ENCODE data around the gene ACTL7A.
"Not testable (repeated sequence)": the region's sequence is repeated elsewhere in the genome, so short reads cannot be mapped to it uniquely, and the experiment has no call there.

The ACTL7A gene

DNA sequence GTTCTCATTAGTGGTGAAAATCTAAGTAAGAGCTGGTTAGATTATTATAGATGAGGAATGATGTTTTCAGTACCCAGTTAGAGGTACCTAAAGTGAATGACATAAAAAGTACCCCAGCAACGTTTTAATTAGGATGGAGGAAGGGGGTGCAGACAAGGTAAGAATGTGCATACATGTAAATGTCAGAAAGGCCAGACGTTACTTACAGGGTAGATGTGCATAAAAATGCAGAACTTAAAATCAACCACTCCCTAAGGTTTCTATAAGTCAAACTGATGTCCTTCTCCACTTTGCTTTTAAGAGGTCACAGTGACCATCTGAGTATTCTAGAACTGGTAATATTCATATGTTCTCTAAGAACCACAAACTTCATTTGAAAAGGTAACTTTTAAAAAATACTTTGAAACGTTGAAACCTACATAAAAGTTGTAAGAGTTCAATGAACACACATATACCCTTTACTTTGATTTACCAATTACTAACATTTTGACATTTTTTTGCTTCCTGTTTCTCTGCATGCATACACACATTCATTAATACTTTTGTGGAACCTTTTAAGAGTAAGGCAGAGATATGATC is 18.8 kb downstream of the ACTL7A start:
- DNase-seq (ENCODE audit: low read depth): no peak

DNA sequence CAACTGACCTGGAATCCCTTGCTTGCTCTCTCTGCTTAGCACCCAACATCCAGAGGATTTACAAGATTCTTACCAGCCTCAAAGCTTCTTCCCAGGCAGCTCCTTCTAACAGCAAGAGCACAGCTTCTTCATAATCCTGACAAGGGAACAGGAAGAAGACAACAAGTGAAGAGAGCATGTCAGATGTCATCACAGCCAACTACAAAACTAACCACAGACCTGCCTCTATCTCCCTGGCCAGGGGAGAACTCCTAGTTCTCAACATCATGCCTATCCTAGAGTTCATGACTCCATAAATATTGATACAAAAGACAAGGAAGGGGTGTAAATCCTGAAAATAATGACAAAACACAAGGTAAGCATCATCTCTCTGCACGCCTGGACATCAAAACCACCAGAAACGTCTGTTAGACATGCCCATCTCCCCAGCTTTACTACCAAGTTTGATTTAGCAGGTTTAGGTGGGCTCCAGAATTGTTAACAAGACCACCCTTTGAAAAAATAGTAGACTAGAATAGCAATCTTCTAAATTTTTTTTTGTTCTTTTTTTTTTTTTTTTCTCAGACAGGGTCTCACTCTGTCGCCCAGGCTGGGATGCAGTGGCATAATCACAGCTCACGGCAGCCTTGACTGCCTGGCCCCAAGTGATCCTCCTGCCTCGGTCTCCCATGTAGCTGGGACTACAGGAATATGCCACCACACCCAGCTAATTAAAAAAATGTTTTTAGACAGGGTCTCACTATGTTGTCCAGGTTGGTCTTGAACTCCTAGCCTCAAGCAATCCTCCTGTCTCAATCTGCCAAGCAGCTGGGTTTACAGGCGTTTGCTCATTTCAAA is 20.2 kb downstream of the ACTL7A start:
- no peak for DNase-seq (ENCODE audit: low read depth)

DNA sequence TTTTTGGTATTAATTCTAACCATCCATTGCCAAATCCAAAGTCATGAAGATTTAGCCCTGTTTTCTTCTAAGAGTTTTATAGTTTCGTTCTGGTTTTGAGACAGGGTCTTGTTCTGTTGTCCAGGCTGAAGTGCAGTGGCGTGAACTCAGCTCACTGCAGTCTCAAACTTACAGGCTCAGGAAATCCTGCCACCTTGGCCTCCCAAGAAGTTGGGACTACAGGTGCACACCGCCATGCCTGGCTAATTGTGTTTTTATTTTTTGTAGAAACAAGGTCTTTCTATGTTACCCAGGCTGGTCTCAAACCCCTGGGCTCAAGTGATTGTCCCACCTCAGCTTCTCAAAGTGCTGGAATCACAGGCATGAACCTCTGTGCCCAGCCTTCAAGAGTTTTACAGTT is 21.0 kb downstream of the ACTL7A start:
- DNase-seq (ENCODE audit: low read depth): no peak

DNA sequence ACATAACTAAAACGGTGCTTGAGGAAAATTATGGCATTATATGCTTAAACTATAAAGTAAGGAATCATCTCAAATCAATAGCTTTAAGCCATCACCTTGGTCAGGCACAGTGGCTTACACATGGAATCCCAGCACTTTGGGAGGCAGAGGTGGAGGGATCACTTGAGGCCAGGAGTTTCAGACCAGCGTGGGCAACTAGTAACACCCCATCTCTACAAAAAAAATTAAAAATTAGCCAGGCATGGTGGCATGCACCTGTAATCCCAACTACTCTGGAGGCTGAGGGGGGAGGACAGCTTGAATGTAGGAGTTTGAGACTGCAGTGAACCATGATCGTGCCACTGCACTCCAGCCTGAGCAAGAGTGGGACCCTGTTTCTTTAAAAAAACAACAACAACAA is 22.6 kb downstream of the ACTL7A start:
- DNase-seq (ENCODE audit: low read depth): no peak

DNA sequence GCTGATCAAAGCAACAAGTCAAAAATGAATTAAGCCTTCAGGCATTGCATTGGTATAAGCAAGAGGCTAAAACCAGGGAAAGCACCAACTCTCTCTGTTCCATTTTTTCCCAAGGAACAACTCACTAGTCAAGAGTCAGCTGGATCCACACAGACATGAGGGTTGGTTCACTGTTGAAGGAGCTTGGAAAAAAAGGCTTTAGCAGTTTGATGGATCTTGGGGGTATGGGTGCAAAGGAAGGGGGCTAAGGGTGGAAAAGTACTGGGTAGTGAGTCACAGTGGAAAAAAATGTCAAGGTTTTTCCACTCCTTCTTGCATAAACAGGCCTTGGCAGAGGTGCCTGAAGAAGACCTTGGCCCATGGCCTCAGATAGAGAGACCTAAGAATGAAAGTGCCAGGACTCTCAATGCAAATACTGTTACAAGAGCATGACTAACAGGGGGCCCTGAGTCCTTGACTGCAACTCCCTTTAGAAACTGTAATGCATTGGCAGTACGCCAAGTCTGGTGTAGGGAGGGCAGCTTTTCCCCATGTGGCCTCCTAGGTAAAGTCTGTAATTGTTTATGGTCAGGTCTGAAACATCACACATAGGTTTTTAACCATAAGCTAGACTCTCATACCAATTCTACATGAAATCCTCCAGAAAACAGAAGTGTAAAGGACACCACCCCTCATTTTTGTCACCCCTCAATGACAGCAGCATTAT is 23.7 kb downstream of the ACTL7A start:
- DNase-seq (ENCODE audit: low read depth): peak; percentile 37

DNA sequence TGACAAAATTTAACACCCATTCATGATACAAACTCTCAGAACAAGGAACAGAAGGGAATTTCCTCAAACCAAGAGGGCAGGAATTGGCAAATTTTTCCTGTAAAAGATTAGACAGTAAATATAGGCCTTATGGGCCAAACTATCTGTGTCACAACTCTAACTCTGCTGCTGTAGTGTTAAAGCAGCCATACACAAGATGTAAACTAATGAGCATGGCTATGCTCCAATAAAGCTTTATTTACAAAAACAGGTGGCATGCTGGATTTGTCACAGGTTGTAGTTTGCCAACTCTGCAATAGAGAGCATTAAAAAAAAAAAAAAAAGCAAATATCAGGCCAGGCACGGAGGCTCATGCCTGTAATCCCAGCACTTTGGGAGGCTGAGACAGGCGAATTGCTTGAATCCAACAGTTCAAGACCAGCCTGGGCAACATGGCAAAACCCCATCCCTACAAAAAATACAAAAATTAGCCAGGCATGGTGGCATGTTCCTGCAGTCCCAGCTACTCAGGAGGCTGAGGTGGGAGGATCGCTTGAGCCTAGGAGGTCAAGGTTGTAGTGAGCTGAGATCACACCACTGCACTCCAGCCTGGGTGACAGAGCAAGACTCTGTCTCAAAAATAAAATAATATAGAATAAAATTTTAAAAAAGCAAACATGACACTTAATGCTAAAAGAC is 24.7 kb downstream of the ACTL7A start:
- not testable (repeated sequence) for DNase-seq (ENCODE audit: low read depth)

DNA sequence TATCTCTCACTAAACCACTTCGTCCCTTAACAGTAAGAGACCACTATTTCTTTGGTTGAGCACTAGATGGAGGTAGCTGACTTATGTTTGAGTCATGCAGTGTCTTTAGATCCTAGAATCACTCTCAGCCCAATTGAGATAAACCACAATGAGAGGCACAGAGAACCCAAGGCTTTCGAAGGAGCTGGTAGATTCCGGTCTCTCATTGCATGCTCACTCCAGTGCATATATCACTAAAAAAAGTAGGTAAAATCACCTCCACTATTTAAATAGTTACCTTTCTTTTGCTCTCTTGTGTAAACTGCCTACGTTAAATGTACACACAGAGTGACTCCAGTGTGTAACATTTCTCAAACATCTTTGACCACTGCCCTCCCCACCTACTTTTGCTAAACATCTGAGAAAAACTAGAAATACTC is 27.6 kb downstream of the ACTL7A start:
- no peak for DNase-seq (ENCODE audit: low read depth)

DNA sequence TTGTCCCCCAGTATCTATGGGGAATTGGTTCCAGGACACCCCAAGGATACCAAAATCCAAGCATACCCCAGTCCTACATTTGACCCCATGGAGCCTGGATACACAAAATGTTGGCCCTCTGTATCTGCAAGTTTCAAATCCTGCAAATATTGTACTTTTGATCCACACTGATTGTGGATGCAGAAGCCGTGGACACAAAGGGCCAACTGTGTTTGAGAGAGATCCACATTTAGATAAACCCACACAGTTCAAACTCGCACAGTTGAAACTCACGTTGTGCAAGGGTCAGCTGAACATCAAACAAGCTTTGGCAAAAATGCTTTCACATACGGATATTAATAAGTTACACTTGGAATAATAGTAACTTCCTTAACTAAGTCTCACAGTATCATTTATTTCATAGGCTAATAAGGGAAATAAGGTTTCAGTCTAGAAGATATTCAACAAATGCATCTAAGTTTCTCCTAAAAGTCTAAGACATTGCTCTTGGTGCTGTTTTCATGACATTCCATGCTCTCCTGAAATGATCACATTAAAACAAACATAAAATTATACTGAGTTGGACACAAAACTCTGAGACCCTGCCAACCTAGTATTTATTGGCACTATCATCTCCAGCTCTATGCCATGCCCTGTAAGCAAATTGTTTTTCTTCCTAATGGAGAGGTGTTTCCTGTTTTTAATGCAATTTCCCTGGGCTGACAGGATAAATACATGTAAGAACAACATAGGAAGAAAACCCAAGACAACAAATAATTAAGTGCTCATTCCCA is 32.3 kb downstream of the ACTL7A start:
- DNase-seq (ENCODE audit: low read depth): no peak

DNA sequence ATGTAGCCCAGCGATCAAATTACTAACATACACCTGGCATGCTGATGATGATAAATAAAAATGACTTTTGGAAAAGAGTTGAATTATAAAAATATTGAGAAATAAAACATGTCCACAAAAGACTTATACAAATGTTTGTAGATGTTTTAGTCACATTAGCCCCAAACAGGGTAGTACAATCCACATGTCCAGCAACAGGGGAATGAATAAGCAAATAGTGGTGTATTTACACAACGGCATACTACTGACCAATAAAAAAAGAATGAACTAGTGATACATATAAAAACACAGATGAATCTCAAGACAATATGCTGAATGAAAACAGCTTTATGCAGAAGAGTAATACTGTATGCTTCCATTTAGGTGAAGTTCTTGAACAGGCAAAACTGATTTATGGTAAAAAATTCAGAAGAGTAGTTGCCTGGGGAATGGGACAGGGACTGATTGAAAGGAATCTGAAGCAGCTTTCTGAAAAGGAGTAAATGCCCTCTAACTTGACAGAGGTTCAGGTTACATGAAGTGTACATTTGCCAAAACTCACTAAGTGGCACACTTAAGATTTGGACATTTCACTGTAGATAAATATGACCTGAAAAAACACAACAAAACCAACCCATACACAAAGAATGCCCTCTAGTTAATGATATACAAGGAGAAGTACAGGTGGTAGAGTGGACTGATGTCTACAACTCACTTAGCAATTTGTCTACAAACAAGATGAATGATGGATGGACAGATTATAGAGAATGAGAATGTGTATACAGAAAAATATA is 35.4 kb downstream of the ACTL7A start:
- DNase-seq (ENCODE audit: low read depth): no peak

DNA sequence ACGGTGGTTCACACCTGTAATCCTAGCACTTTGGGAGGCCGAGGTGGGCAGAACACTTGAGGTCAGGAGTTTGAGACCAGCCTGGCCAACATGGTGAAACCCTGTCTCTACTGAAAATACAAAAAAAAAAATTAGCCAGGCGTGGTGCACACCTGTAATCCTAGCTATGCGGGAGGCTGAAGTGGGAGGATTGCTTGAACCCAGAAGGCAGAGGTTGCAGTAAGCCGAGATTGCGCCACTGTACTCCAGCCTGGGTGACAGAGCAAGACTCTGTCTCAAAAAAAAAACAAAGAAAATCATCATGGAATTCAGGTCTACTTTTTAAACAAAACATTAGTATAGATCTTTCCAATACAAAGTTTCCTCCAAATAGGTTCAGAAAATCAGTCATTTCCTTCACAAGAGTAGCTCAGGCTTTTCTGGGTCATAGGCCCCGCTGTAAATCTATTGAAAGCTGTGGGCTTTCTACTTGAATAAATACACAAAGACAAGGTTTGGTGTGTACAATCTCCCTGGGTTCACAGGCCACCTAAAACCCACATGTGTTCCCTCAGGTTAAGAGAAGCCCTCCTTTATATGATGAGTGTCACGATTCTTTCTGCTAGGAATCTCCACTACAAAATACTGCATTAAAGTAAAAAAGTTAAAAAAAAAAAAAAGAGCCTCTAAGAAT is 37.1 kb downstream of the ACTL7A start:
- not testable (repeated sequence) for DNase-seq (ENCODE audit: low read depth)

DNA sequence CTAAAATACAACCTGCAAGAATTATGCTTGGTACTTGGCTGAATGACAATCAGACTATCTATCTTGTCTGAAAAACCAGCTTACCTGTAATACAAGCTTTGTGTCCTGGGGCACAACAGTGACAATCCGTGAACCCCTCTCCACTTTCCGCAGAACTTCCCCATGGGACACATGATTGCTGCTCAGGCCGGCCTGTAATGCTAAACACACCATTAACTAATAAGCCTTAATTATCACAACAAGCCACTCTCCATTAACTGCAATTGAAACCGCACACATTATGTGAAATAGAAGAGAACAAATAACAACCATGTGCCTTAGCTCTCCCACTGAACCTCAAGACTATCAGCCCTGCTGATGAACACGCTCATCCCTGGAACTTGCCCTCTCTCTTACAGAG is 38.1 kb downstream of the ACTL7A start:
- no peak for DNase-seq (ENCODE audit: low read depth)

DNA sequence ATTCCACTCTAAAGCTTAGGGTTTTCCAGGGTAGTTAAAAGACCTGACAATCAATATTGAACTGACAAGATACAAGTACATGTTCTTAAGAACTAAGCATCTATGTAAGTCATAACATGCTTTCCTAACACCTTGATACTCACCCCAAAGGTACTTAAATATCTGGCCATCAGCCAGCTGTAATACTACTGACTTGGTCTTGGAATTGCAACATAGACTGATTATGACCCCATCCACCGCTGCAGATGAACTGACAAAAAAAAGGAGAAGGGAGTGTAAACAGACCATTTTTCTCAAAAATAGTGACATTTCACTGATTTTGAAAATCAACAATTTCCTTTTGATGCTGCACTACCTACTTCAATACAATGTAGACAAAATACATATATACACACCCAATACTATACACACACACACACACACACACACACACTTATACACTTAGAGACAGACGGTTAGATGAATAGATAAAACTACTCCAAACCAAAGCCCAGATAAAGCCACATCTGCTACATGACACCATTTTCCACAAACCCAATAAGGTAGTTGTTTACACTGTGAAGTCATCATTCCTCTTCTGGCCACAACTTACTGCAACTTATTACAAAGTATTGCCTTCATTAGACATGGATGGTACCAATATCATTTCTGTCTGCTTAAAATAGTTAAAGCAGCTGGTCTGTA is 41.5 kb downstream of the ACTL7A start:
- no peak for DNase-seq (ENCODE audit: low read depth)

DNA sequence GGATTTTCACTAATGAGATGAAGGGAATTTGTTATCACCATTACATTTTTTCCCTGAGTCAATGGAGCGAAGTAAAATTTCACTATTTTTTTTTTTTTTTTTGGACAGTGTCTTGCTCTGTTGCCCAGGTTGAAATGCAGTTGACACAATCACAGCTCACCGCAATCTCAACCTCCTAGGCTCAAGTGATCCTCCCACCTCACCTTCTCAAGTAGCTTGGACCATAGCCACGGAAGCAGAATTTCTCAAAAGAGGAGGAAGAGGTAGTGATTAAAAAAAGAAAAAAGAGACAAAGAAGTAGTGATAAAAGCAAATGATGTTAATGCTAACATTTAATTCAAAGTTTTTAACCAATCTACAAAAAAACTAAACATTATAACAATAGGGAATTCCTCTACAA is 42.1 kb downstream of the ACTL7A start:
- no peak for DNase-seq (ENCODE audit: low read depth)

DNA sequence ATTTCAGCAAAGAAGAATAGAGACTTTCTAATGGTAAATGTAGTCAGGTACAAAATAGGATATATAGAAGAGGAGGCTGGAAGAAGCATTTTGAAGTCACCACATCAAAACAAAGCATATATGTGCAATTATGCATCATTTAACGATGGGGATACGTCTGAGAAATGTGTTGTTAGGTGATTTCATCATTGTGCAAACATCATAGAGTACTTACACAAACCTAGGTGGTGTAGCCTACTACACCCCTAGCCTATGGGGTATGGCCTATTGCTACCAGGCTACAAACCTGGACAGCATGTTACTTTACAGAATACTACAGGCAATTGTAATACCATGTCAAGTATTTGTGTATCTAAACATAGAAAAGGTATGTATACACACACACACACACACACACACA is 43.4 kb downstream of the ACTL7A start:
- DNase-seq (ENCODE audit: low read depth): no peak

DNA sequence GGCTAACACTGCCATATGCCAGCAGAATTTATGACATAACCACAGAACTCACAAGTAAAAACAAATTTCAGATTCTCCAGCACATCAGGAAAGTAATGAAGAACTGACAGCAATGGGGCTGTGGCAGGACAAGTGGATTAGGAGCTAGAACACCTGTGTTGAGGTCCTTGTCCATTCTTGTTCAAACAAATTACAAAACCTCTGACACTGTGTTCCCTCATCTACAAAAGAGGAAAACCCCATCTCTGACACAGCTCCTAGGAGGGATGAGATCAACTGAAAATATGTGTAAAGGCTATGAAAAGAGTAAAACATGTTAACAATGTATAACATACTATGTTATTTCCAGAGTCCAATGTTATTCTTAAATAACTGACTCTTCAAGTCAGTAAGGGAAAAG is 48.3 kb downstream of the ACTL7A start:
- no peak for DNase-seq (ENCODE audit: low read depth)

DNA sequence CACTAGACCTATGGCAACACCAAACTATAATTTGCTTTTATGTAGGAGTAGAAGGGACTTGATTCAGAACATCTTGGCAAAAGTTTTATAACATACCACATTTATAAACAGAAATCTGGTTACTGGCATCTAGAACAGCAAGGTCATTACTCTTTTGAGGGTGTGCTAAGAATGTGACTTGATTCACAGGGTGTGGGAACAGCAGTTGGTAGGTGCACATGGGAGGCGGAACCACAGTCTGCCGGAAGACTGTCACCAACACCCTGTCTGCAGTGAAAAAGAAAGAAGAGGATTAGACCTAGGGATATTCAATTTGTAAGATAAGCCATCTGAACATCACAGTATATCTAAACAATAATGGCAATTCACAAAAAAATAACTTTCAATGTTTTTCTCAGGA is 48.8 kb downstream of the ACTL7A start:
- no peak for DNase-seq (ENCODE audit: low read depth)

DNA sequence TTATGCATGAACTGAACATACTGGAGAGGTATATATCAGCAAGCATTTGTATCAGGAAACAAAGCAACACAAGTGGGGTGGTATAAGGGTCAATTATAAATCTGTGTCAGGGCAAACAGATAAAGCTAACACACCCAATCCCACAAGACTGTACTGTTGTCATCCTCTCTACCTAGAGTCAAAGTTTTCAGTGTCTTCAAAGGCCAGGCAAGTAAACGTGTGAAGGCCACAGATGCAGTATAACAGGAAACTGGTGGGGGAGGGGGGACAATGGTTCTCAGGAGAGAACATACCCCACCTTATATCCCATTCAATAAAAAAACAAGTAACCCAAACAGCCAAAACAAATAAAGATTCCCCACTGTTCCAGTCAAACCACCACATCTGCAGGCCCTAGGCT is 49.8 kb downstream of the ACTL7A start:
- DNase-seq (ENCODE audit: low read depth): no peak
